MCF 10A (cell line): Measurements from ENCODE around the gene BOC. TPM values are rescaled to one million over a fixed set of nuclear protein-coding genes. Genes with fewer than 3 reads are reported as not detected.

ENCODE experiments used
- BruUV-seq: library from RNA; stranded (reverse); fragments of 400-500 nt; replicated peaks from 2 replicates; lab custom pipeline; 2021; lab: Mats Ljungman, UMichigan
- CTCF ChIA-PET: fragments of 300-600 bp; sonication (Branson Sonifier 250); formaldehyde crosslinking; extraction: SDS; loops from one replicate; lab custom pipeline; 2021; ENCODE audit warnings: antibody characterized with exemption, inconsistent platforms; lab: Yijun Ruan, JAX
- POLR2A ChIA-PET: fragments of 300-600, 350-650 bp; sonication (Branson Sonifier 250); formaldehyde crosslinking; extraction: SDS; loops from one replicate; lab custom pipeline; 2020; ENCODE audit warnings: antibody characterized with exemption, inconsistent platforms; lab: Yijun Ruan, JAX
- DNase-seq: peaks from one replicate; pipeline ENCODE4 v3.0.0-alpha.2; 2018; ENCODE audit not compliant: unreplicated experiment
- H3K27ac Mint-ChIP-seq: one replicate; pipeline ENCODE4 v1.8.0; 2022; ENCODE audit warnings: mild to moderate bottlenecking, low read depth, mixed read lengths; ENCODE audit not compliant: unreplicated experiment
- H3K27me3 Mint-ChIP-seq: one replicate; pipeline ENCODE4 v1.8.0; 2022; ENCODE audit warnings: mixed read lengths; ENCODE audit not compliant: insufficient read depth, unreplicated experiment
- H3K36me3 Mint-ChIP-seq: one replicate; pipeline ENCODE4 v1.8.0; 2022; ENCODE audit warnings: mild to moderate bottlenecking, moderate library complexity, mixed read lengths; ENCODE audit not compliant: insufficient read depth, unreplicated experiment
- H3K4me1 Mint-ChIP-seq: one replicate; pipeline ENCODE4 v1.8.0; 2022; ENCODE audit warnings: mixed read lengths; ENCODE audit not compliant: insufficient read depth, unreplicated experiment
- H3K4me3 Mint-ChIP-seq: one replicate; pipeline ENCODE4 v1.8.0; 2022; ENCODE audit warnings: mild to moderate bottlenecking, moderate library complexity, mixed read lengths; ENCODE audit not compliant: unreplicated experiment
- H3K9me3 Mint-ChIP-seq: one replicate; pipeline ENCODE4 v1.8.0; 2022; ENCODE audit warnings: mixed read lengths; ENCODE audit not compliant: unreplicated experiment
- CTCF ChIP-seq: fragments of 200-600 bp; IDR thresholded peaks from one replicate; pipeline ENCODE4 v1.8.0; 2022; ENCODE audit warnings: antibody characterized with exemption, mild to moderate bottlenecking; ENCODE audit not compliant: unreplicated experiment
- intact Hi-C: fragments of 100-400 bp; cut with micrococcal nuclease; formaldehyde crosslinking; loops from 2 replicates; pipeline ENCODE4 v1.14.1; 2022
- total RNA-seq: library from RNA; stranded (reverse); gene quantifications from 2 replicates; pipeline ENCODE4 v1.2.3, GENCODE V29; 2022

Gene BOC
- total RNA-seq, 1 experiment from 2014 or later = 1.8 TPM

- H3K27me3 Mint-ChIP-seq = no peaks in the 10 kb centered on the region
- H3K4me3 Mint-ChIP-seq = no peak overlapping the region
- no TSS peak for BruUV-seq
- POLR2A ChIA-PET = interaction anchor here (0.7 to 1.0 kb wide), 3 partner anchors 9 to 253 kb away, joined by 3 read pairs; partner anchors contain the start of gene SPICE1
- H3K9me3 Mint-ChIP-seq = no peaks in the 10 kb centered on the region
- H3K4me1 Mint-ChIP-seq = peaks cover 12% of the 10 kb centered on the region
- no peak for TF ChIP-seq CTCF
- H3K27ac Mint-ChIP-seq = peak overlapping the region; percentile 59
- intact Hi-C loops = no loop called here
- CTCF ChIA-PET = interaction anchor here (0.7 to 4.6 kb wide), 7 partner anchors 8 to 1292 kb away, joined by 3 to 26 read pairs (median 3); no protein-coding TSS in a partner anchor
- H3K36me3 Mint-ChIP-seq = no peaks in the 10 kb centered on the region
- no peak for DNase-seq
Measured at GRCh38 chr3:113261626-113262303, 50.4 kb downstream of the BOC start.

DNA sequence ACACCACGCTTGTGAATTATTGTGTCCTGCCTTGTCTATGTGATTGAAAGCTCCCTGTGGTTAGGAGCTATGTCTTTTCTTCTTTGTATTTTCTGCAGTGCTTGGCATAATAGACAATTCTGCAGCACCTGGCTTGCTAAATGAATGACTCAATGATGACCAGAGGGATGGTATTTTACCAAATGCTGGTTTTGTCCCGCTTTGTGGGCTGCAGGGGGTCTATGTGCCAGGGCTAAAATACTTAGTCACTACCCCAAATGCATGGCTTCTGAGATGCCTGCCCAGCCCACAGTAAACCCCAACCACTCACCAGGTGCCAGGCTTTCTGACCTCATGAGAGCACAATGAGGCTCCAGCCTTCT is 50.9 kb downstream of the BOC start:
- BruUV-seq = no TSS peak
- no peak for DNase-seq
- Mint-ChIP-seq H3K4me1 (peaks cover 12% of the 10 kb centered on the region), H3K36me3 (no peaks in the 10 kb centered on the region), H3K27ac (no peak overlapping the region), H3K27me3 (no peaks in the 10 kb centered on the region), H3K4me3 (no peak overlapping the region), H3K9me3 (no peaks in the 10 kb centered on the region)
- intact Hi-C loops = no loop called here
- no peak for TF ChIP-seq CTCF
- CTCF ChIA-PET = interaction anchor here (0.7 to 4.6 kb wide), 4 partner anchors 15 to 26 kb away, joined by 3 to 26 read pairs (median 3); no protein-coding TSS in a partner anchor
- POLR2A ChIA-PET = interaction anchor here (0.7 to 1.0 kb wide), 3 partner anchors 9 to 252 kb away, joined by 3 read pairs; partner anchors contain the start of gene SPICE1

- Mint-ChIP-seq H3K9me3 (no peaks in the 10 kb centered on the region), H3K36me3 (no peaks in the 10 kb centered on the region), H3K27ac (no peak overlapping the region), H3K4me3 (no peak overlapping the region), H3K4me1 (peaks cover 12% of the 10 kb centered on the region), H3K27me3 (no peaks in the 10 kb centered on the region)
- ChIA-PET POLR2A (interaction anchor here (0.7 to 1.7 kb wide), 5 partner anchors 15 to 208 kb away, joined by 3 read pairs; partner anchors contain the start of gene BOC), CTCF (interaction anchor here (1.2 to 4.6 kb wide), 4 partner anchors 24 to 211 kb away, joined by 3 to 26 read pairs (median 6); no protein-coding TSS in a partner anchor)
- no peak for TF ChIP-seq CTCF
- intact Hi-C loops = no loop called here
- BruUV-seq = no TSS peak
- DNase-seq = peak; percentile 54
Measured at GRCh38 chr3:113263020-113263419, 51.7 kb downstream of the BOC start.

- DNase-seq = no peak
- no peak for TF ChIP-seq CTCF
- ChIA-PET CTCF (interaction anchor here (0.7 to 4.6 kb wide), 5 partner anchors 25 to 212 kb away, joined by 3 to 26 read pairs (median 4); no protein-coding TSS in a partner anchor), POLR2A (interaction anchor here (0.7 to 1.7 kb wide), 6 partner anchors 11 to 209 kb away, joined by 3 read pairs; partner anchors contain the start of gene BOC)
- Mint-ChIP-seq H3K27ac (no peak overlapping the region), H3K9me3 (no peaks in the 10 kb centered on the region), H3K4me1 (peaks cover 12% of the 10 kb centered on the region), H3K4me3 (no peak overlapping the region), H3K36me3 (no peaks in the 10 kb centered on the region), H3K27me3 (no peaks in the 10 kb centered on the region)
- no TSS peak for BruUV-seq
- intact Hi-C loops = no loop called here
Measured at GRCh38 chr3:113263778-113264177, 52.4 kb downstream of the BOC start.
